ENCODE measurements around the gene NLRP10. TPM values are rescaled to one million over a fixed set of nuclear protein-coding genes. Genes with fewer than 3 reads are reported as not detected.

Gene NLRP10
- total RNA-seq, 1 donor from 2014 or later: not detected

- Histone ChIP-seq H3K36me3 (ENCODE audit: control insufficient read depth, insufficient read depth, low read length) (no peaks in the 10 kb centered on the region), H3K4me3 (ENCODE audit: low read depth, low read length) (no peak overlapping the region), H3K27me3 (ENCODE audit: control insufficient read depth, insufficient read depth, low read length) (no peaks in the 10 kb centered on the region)
- TF ChIP-seq CTCF (IDR thresholded peaks at IDR 0.05; ENCODE audit: insufficient read depth, low read length, poor library complexity, severe bottlenecking): no peak
- DNase-seq (ENCODE audit: low read depth): peak; percentile 2
Measured at GRCh38 chr11:7936615-7937014, 28.6 kb downstream of the NLRP10 start.

- no peaks in the 10 kb centered on the region for H3K36me3 ChIP-seq (ENCODE audit: control insufficient read depth, insufficient read depth, low read length)
- no peak within 1 kb of the TSS for H3K4me3 ChIP-seq (ENCODE audit: low read depth, low read length)
- H3K27me3 ChIP-seq (ENCODE audit: control insufficient read depth, insufficient read depth, low read length): no peaks in the 10 kb centered on the region
- TF ChIP-seq CTCF (IDR thresholded peaks at IDR 0.05; ENCODE audit: insufficient read depth, low read length, poor library complexity, severe bottlenecking): no peak
- no peak for DNase-seq (ENCODE audit: low read depth)
Measured at GRCh38 chr11:7931168-7931567, 34.1 kb downstream of the NLRP10 start, which contains the start of gene OR10A6. Gene OR10A6, minus strand, starts transcription at chr11:7931268. Its CDS starts 2,606 bp downstream, at chr11:7928662.

GRCh38 chr11:7927635-7928034 is 37.6 kb downstream of the NLRP10 start:
- no peak for DNase-seq (ENCODE audit: low read depth)
- H3K27me3 ChIP-seq (ENCODE audit: control insufficient read depth, insufficient read depth, low read length): no peaks in the 10 kb centered on the region

GRCh38 chr11:7924536-7924935 is 40.7 kb downstream of the NLRP10 start:
- no peaks in the 10 kb centered on the region for H3K36me3 ChIP-seq (ENCODE audit: control insufficient read depth, insufficient read depth, low read length)
- no peak overlapping the region for H3K4me3 ChIP-seq (ENCODE audit: low read depth, low read length)
- no peak for TF ChIP-seq CTCF (IDR thresholded peaks at IDR 0.05; ENCODE audit: insufficient read depth, low read length, poor library complexity, severe bottlenecking)

More at GRCh38 chr11:7927635-7928034, 37.6 kb downstream of the NLRP10 start:
- Histone ChIP-seq H3K4me3 (ENCODE audit: low read depth, low read length) (no peak overlapping the region), H3K36me3 (ENCODE audit: control insufficient read depth, insufficient read depth, low read length) (no peaks in the 10 kb centered on the region)
- no peak for TF ChIP-seq CTCF (IDR thresholded peaks at IDR 0.05; ENCODE audit: insufficient read depth, low read length, poor library complexity, severe bottlenecking)

GRCh38 chr11:7918141-7918540 is 47.1 kb downstream of the NLRP10 start:
- Histone ChIP-seq H3K4me3 (ENCODE audit: low read depth, low read length) (no peak overlapping the region), H3K36me3 (ENCODE audit: control insufficient read depth, insufficient read depth, low read length) (no peaks in the 10 kb centered on the region), H3K27me3 (ENCODE audit: control insufficient read depth, insufficient read depth, low read length) (no peaks in the 10 kb centered on the region)
- no peak for TF ChIP-seq CTCF (IDR thresholded peaks at IDR 0.05; ENCODE audit: insufficient read depth, low read length, poor library complexity, severe bottlenecking)
- DNase-seq (ENCODE audit: low read depth): no peak

More at GRCh38 chr11:7924536-7924935, 40.7 kb downstream of the NLRP10 start:
- H3K27me3 ChIP-seq (ENCODE audit: control insufficient read depth, insufficient read depth, low read length): no peaks in the 10 kb centered on the region
- DNase-seq (ENCODE audit: low read depth): no peak

Other genes with a start within 250 kb of the NLRP10 start
- not detected in 2 replicates for gene OR5P2, start 168.5 kb downstream of the NLRP10 start, total RNA-seq
- not detected in 2 replicates for gene OR5P3, start 134.6 kb downstream of the NLRP10 start, total RNA-seq
- gene OR10A6, start 34.2 kb downstream of the NLRP10 start, total RNA-seq: not detected in 2 replicates
- gene OR10A3, start 23.7 kb downstream of the NLRP10 start, total RNA-seq: not detected in 2 replicates
- gene EIF3F, start 21.9 kb upstream of the NLRP10 start, total RNA-seq: 334 and 372 TPM in 2 replicates
- 3.3 and 3.6 TPM in 2 replicates for gene TUB, start 115.8 kb upstream of the NLRP10 start, total RNA-seq
- 10.2 and 19.5 TPM in 2 replicates for gene RIC3, start 203.6 kb upstream of the NLRP10 start, total RNA-seq